Gastrocnemius medialis (tissue), 4 donors: ENCODE data around the gene PIBF1. TPM values are rescaled to one million over a fixed set of nuclear protein-coding genes. Genes with fewer than 3 reads are reported as not detected.

Experiments
- ATAC-seq, 2 donors: fragments of 150-250 bp; one replicate each; pipeline ENCODE4 v1.9.1; 2016
- DNase-seq, 2 donors: peaks; one replicate each; pipeline ENCODE4 v3.0.0-alpha.2; 2019
- H3K27ac ChIP-seq, 4 donors: fragments of 200-600 bp; sonication (generic); 1 replicate in 1 of 4; 2 replicates in 3 of 4; pipeline ENCODE4 v1.5.1; 2016 to 2018; ENCODE audit warnings: mild to moderate bottlenecking in 2 of 4, moderate library complexity in 1 of 4
- H3K27me3 ChIP-seq, 3 donors: fragments of 200-600 bp; sonication (generic) in 2 of 3; 1 replicate in 1 of 3; 2 replicates in 2 of 3; pipeline versions ENCODE4 v1.5.1 to v1.6.0; 2016 to 2019; ENCODE audit warnings: mild to moderate bottlenecking in 1 of 3, moderate library complexity in 1 of 3
- H3K36me3 ChIP-seq, 2 donors: fragments of 200-600 bp; sonication (generic) in 1 of 2; one replicate each; pipeline ENCODE4 v1.5.1; 2017 to 2018
- H3K4me1 ChIP-seq, 2 donors: fragments of 200-600 bp; sonication (generic) in 1 of 2; one replicate each; pipeline ENCODE4 v1.5.1; 2016 to 2017; ENCODE audit warnings: mild to moderate bottlenecking in 2 of 2
- H3K4me3 ChIP-seq, 4 donors: fragments of 200-600 bp; sonication (generic) in 3 of 4; 1 replicate in 1 of 4; 2 replicates in 3 of 4; pipeline ENCODE4 v1.5.1; 2016 to 2019; ENCODE audit warnings: mild to moderate bottlenecking in 2 of 4
- H3K9me3 ChIP-seq, 3 donors: fragments of 200-600 bp; sonication (generic) in 2 of 3; 1 replicate in 1 of 3; 2 replicates in 2 of 3; pipeline ENCODE4 v1.5.1; 2016 to 2019
- CTCF ChIP-seq, 5 experiments: fragments of 450-650 bp in 3 of 5; fragments of 200-600 bp in 2 of 5; sonication (generic) in 2 of 5; IDR thresholded peaks in 4 of 5; conservative IDR thresholded peaks in 1 of 5; 1 replicate in 4 of 5; 2 replicates in 1 of 5; pipeline ENCODE4 v1.5.1; 2016 to 2019; ENCODE audit warnings: antibody characterized with exemption in 5 of 5, mild to moderate bottlenecking in 3 of 5, moderate library complexity in 3 of 5
- POLR2A ChIP-seq, 2 donors: fragments of 450-650 bp; IDR thresholded peaks; one replicate each; pipeline ENCODE4 v1.6.1; 2017; ENCODE audit warnings: antibody characterized with exemption in 2 of 2, mild to moderate bottlenecking in 2 of 2, moderate library complexity in 2 of 2
- in situ Hi-C, 4 donors: fragments of 200-750 bp; cut with MboI; loops; one replicate each; pipeline versions ENCODE4 v1.15.0 to v1.8.0; 2017; ENCODE audit warnings: low sequenced_read_pairs in 4 of 4
- intact Hi-C: fragments of 100-400 bp; cut with DNase I; formaldehyde crosslinking; loops from one replicate; pipeline ENCODE4 v1.15.1; 2023; ENCODE audit warnings: low total_unique reads
- total RNA-seq, 4 donors: library from RNA; depleted of rRNA; stranded (reverse); fragments of >200 nt; gene quantifications; one replicate each; pipeline versions ENCODE4 v1.1.0 to v1.2.3, GENCODE V29; 2016

Gene PIBF1
- total RNA-seq, 4 donors from 2014 or later, result 5.3 to 10.0 (median 7.4) TPM

- Histone ChIP-seq H3K4me1 (peaks cover 0 to 6% of the 10 kb centered on the region in 2 donors), H3K27ac (no peak overlapping the region), H3K27me3 (no peaks in the 10 kb centered on the region), H3K36me3 (no peaks in the 10 kb centered on the region), H3K9me3 (no peaks in the 10 kb centered on the region), H3K4me3 (no peak overlapping the region)
- ATAC-seq (no peak), DNase-seq (no peak)
- TF ChIP-seq CTCF (IDR thresholded peaks at IDR 0.05 in 4 of 5, conservative IDR thresholded peaks at IDR 0.05 in 1 of 5), result no peak
- no peak for TF ChIP-seq POLR2A (IDR thresholded peaks at IDR 0.05)
- in situ Hi-C loops, result no loop called here
- intact Hi-C loops, result no loop called here
Measured at GRCh38 chr13:72886272-72887067, 104.5 kb downstream of the PIBF1 start.

- in situ Hi-C loops, result no loop called here
- H3K27ac ChIP-seq, result no peak overlapping the region
- no peak overlapping the region for H3K4me3 ChIP-seq
- H3K36me3 ChIP-seq, result no peaks in the 10 kb centered on the region
- DNase-seq (no peak), ATAC-seq (no peak)
- H3K27me3 ChIP-seq, result no peaks in the 10 kb centered on the region
- H3K9me3 ChIP-seq, result no peaks in the 10 kb centered on the region
- intact Hi-C loops, result no loop called here
- TF ChIP-seq CTCF (IDR thresholded peaks at IDR 0.05 in 4 of 5, conservative IDR thresholded peaks at IDR 0.05 in 1 of 5), result no peak
- TF ChIP-seq POLR2A (IDR thresholded peaks at IDR 0.05), result no peak
- H3K4me1 ChIP-seq, result peaks cover 0 to 10% of the 10 kb centered on the region in 2 donors
Measured at GRCh38 chr13:72889495-72889894, 107.6 kb downstream of the PIBF1 start.

- intact Hi-C loops (loop anchor here (5.0 kb wide), 1 partner anchor 942 kb away; no protein-coding TSS in a partner anchor), in situ Hi-C loops (no loop called here)
- Histone ChIP-seq H3K9me3 (no peaks in the 10 kb centered on the region), H3K4me3 (no peak overlapping the region), H3K27me3 (no peaks in the 10 kb centered on the region), H3K36me3 (peaks cover 0 to under 1% of the 10 kb centered on the region in 2 donors), H3K4me1 (peaks cover 0 to 10% of the 10 kb centered on the region in 2 donors), H3K27ac (no peak overlapping the region)
- TF ChIP-seq POLR2A (IDR thresholded peaks at IDR 0.05) (no peak), CTCF (IDR thresholded peaks at IDR 0.05 in 4 of 5, conservative IDR thresholded peaks at IDR 0.05 in 1 of 5) (no peak)
- ATAC-seq (no peak), DNase-seq (no peak)
Measured at GRCh38 chr13:72890546-72890945, 108.6 kb downstream of the PIBF1 start.

- intact Hi-C loops (loop anchor here (5.0 kb wide), 1 partner anchor 941 kb away; no protein-coding TSS in a partner anchor), in situ Hi-C loops (no loop called here)
- no peaks in the 10 kb centered on the region for H3K9me3 ChIP-seq
- DNase-seq (no peak), ATAC-seq (peak in 1 of 2 donors; percentile 33)
- peaks cover 0 to 10% of the 10 kb centered on the region in 2 donors for H3K4me1 ChIP-seq
- H3K36me3 ChIP-seq, result peaks cover 0 to 9% of the 10 kb centered on the region in 2 donors
- H3K27ac ChIP-seq, result no peak overlapping the region
- H3K4me3 ChIP-seq, result no peak overlapping the region
- H3K27me3 ChIP-seq, result no peaks in the 10 kb centered on the region
- TF ChIP-seq POLR2A (IDR thresholded peaks at IDR 0.05), result no peak
- TF ChIP-seq CTCF (IDR thresholded peaks at IDR 0.05 in 4 of 5, conservative IDR thresholded peaks at IDR 0.05 in 1 of 5), result no peak
Measured at GRCh38 chr13:72891423-72891822, 109.5 kb downstream of the PIBF1 start.
